Hypothalamus (tissue), 51 donors: ENCODE data around the gene PHF14.

ENCODE experiments used
- DNase-seq, 51 donors: peaks; one replicate each; lab custom pipeline; 2025; lab: John Stamatoyannopoulos, UW

The PHF14 gene

GRCh38 chr7:11082552-11083213 is 109.0 kb downstream of the PHF14 start:
- DNase-seq: no peak

- DNase-seq: no peak
Measured at GRCh38 chr7:11083214-11083568, 109.5 kb downstream of the PHF14 start.

GRCh38 chr7:11104578-11104977 is 130.9 kb downstream of the PHF14 start:
- no peak for DNase-seq

- DNase-seq: no peak
Measured at GRCh38 chr7:11109659-11110058, 136.0 kb downstream of the PHF14 start.

GRCh38 chr7:11120068-11120664 is 146.5 kb downstream of the PHF14 start:
- DNase-seq: no peak

- no peak for DNase-seq
Measured at GRCh38 chr7:11120675-11121220, 147.1 kb downstream of the PHF14 start.

GRCh38 chr7:11124856-11125559 is 151.3 kb downstream of the PHF14 start:
- DNase-seq: no peak

- DNase-seq: no peak
Measured at GRCh38 chr7:11127114-11127785, 153.6 kb downstream of the PHF14 start.

- DNase-seq: no peak
Measured at GRCh38 chr7:11127988-11128387, 154.3 kb downstream of the PHF14 start.

GRCh38 chr7:11128498-11128897 is 154.8 kb downstream of the PHF14 start:
- DNase-seq: no peak

GRCh38 chr7:11130012-11130411 is 156.3 kb downstream of the PHF14 start:
- DNase-seq: no peak

GRCh38 chr7:11130601-11131000 is 156.9 kb downstream of the PHF14 start:
- DNase-seq: no peak

- DNase-seq: no peak
Measured at GRCh38 chr7:11133436-11133959, 159.8 kb downstream of the PHF14 start.

- no peak for DNase-seq
Measured at GRCh38 chr7:11135573-11135972, 161.9 kb downstream of the PHF14 start.

- DNase-seq: no peak
Measured at GRCh38 chr7:11141541-11141940, 167.9 kb downstream of the PHF14 start.

- no peak for DNase-seq
Measured at GRCh38 chr7:11153694-11154093, 180.0 kb downstream of the PHF14 start.

- DNase-seq: no peak
Measured at GRCh38 chr7:11155883-11156282, 182.2 kb downstream of the PHF14 start.

GRCh38 chr7:11161499-11161898 is 187.8 kb downstream of the PHF14 start:
- DNase-seq: no peak

GRCh38 chr7:11163220-11163619 is 189.5 kb downstream of the PHF14 start:
- DNase-seq: no peak

- no peak for DNase-seq
Measured at GRCh38 chr7:11166051-11166450, 192.4 kb downstream of the PHF14 start.

GRCh38 chr7:11168650-11169170 is 195.0 kb downstream of the PHF14 start:
- peak in 1 of 51 donors; percentile 30 for DNase-seq
